Pancreas (tissue), 10 donors: ENCODE results near the gene NDUFB2. TPM values are rescaled to one million over a fixed set of nuclear protein-coding genes. Genes with fewer than 3 reads are reported as not detected.

Source experiments
- ATAC-seq, 4 donors: fragments of 200-7000 bp; cut with Tn5 transposase; one replicate each; pipeline versions ENCODE4 v1.8.0 to v1.9.1; 2020; ENCODE audit warnings: mild to moderate bottlenecking in 4 of 4, moderate library complexity in 4 of 4
- DNase-seq, 6 donors: peaks; one replicate each; pipeline ENCODE4 v3.0.0-alpha.2; 2020
- FAIRE-seq: peaks from 2 replicates; lab custom pipeline; 2012; peaks lifted over from hg19 to GRCh38; lab: Jason Lieb, UNC
- H3K27ac ChIP-seq, 4 donors: fragments of 200-600 bp; sonication (generic); 1 replicate in 3 of 4; 2 replicates in 1 of 4; pipeline versions ENCODE4 v1.5.0 to v1.8.0; 2020
- H3K27me3 ChIP-seq, 4 donors: fragments of 200-600 bp; one replicate each; pipeline ENCODE4 v1.8.0; 2021
- H3K36me3 ChIP-seq, 3 donors: fragments of 200-600 bp; sonication (generic) in 1 of 3; one replicate each; pipeline versions ENCODE4 v1.5.0 to v1.8.0; 2020 to 2021
- H3K4me1 ChIP-seq, 3 donors: fragments of 200-600 bp; one replicate each; pipeline ENCODE4 v1.8.0; 2021
- H3K4me3 ChIP-seq, 4 donors: fragments of 200-600 bp; sonication (generic) in 2 of 4; one replicate each; pipeline versions ENCODE4 v1.5.0 to v1.8.0; 2020 to 2021
- H3K9me3 ChIP-seq, 4 donors: fragments of 200-600 bp; one replicate each; pipeline ENCODE4 v1.8.0; 2021
- CTCF ChIP-seq, 4 donors: fragments of 200-600 bp; sonication (generic) in 3 of 4; IDR thresholded peaks; one replicate each; pipeline versions ENCODE4 v1.5.0 to v1.8.0; 2021; ENCODE audit warnings: antibody characterized with exemption in 4 of 4
- WGBS, 2 donors: extraction: QIAGEN DNeasy Blood & Tissue Kit; methylation state at CpG; one replicate each; pipeline ENCODE4 v1.1.7; 2013; 5-methylcytosine and 5-hydroxymethylcytosine counted together
- intact Hi-C, 3 donors: fragments of 100-400 bp; cut with DNase I; formaldehyde crosslinking; loops; one replicate each; pipeline versions ENCODE4 v1.11.1 to v1.14.2; 2022
- polyA plus RNA-seq, 2 donors: library from polyadenylated mRNA; stranded (reverse); fragments of 200-250 nt; gene quantifications; one replicate each; pipeline ENCODE4 v1.2.3, GENCODE V29; 2013
- total RNA-seq, 6 donors: library from RNA; stranded (reverse); fragmentation: NEBNext Ultra II Directional in 4 of 6; extraction: Animal tissue kit (Norgen Biotek cat#: 25700) in 4 of 6; gene quantifications; one replicate each; pipeline versions ENCODE4 v1.2.1 to v1.2.4, GENCODE V29; 2021 to 2023
- donor health status: healthy with polysubstance abuse.
- donor health status: DM: no; HTN: no; CAD: no; lungs with moderate emphysema.
- donor health status: DM: no; HTN: no; CAD: no.
- donor health status: control.
- donor health status: control.
- donor health status: Bipolar disorder and iron deficiency.
- donor health status: DM: yes; HTN: yes; CAD: no.
- donor health status: DM: no; HTN: no; CAD: no.
- donor health status: DM: no; HTN: no; CAD: no.
- donor health status: DM: yes; HTN: yes; CAD: no.

NDUFB2 gene
- total and polyA plus RNA-seq, 8 donors, result 47.6 to 198 (median 76.6) TPM

- Histone ChIP-seq H3K27ac (no peak overlapping the region), H3K36me3 (peaks cover 0 to 8% (median 0%) of the 10 kb centered on the region in 3 donors), H3K4me1 (no peaks in the 10 kb centered on the region), H3K9me3 (no peaks in the 10 kb centered on the region), H3K27me3 (no peaks in the 10 kb centered on the region), H3K4me3 (no peak overlapping the region)
- DNase-seq, result no peak
- 88 to 94% methylated on average over 1 of the region's 1 CpG for WGBS, 2 donors
- intact Hi-C loops, result no loop called here
- TF ChIP-seq CTCF (IDR thresholded peaks at IDR 0.05), result no peak
- FAIRE-seq, result no peak
- no peak for ATAC-seq
Observed at GRCh38 chr7:140724706-140725105, 28.2 kb downstream of the NDUFB2 start.

- DNase-seq, result no peak
- no peak for FAIRE-seq
- Histone ChIP-seq H3K27me3 (no peaks in the 10 kb centered on the region), H3K4me1 (no peaks in the 10 kb centered on the region), H3K27ac (no peak overlapping the region), H3K36me3 (peaks cover 0 to 8% (median 0%) of the 10 kb centered on the region in 3 donors), H3K4me3 (no peak overlapping the region), H3K9me3 (no peaks in the 10 kb centered on the region)
- TF ChIP-seq CTCF (IDR thresholded peaks at IDR 0.05), result no peak
- intact Hi-C loops, result no loop called here
- ATAC-seq, result no peak
- 61 to 82% methylated on average over 2 of the region's 2 CpGs for WGBS, 2 donors
Observed at GRCh38 chr7:140726281-140726680, 29.8 kb downstream of the NDUFB2 start.

- WGBS, 2 donors, result 86 to 95% methylated on average over 2 of the region's 2 CpGs
- ATAC-seq, result no peak
- no peaks in the 10 kb centered on the region for H3K9me3 ChIP-seq
- no peaks in the 10 kb centered on the region for H3K4me1 ChIP-seq
- no peak overlapping the region for H3K4me3 ChIP-seq
- no peak for FAIRE-seq
- no peaks in the 10 kb centered on the region for H3K36me3 ChIP-seq
- no peak for DNase-seq
- no peaks in the 10 kb centered on the region for H3K27me3 ChIP-seq
- intact Hi-C loops, result no loop called here
- no peak for TF ChIP-seq CTCF (IDR thresholded peaks at IDR 0.05)
- H3K27ac ChIP-seq, result no peak overlapping the region
Observed at GRCh38 chr7:140732416-140732815, 35.9 kb downstream of the NDUFB2 start.

- Histone ChIP-seq H3K27ac (no peak overlapping the region), H3K27me3 (no peaks in the 10 kb centered on the region), H3K36me3 (peaks cover 0 to 5% (median 0%) of the 10 kb centered on the region in 3 donors), H3K4me3 (no peak overlapping the region), H3K4me1 (no peaks in the 10 kb centered on the region), H3K9me3 (no peaks in the 10 kb centered on the region)
- no peak for FAIRE-seq
- 66 to 70% methylated on average over 2 of the region's 2 CpGs for WGBS, 2 donors
- intact Hi-C loops, result no loop called here
- DNase-seq, result no peak
- no peak for TF ChIP-seq CTCF (IDR thresholded peaks at IDR 0.05)
- no peak for ATAC-seq
Observed at GRCh38 chr7:140734096-140734495, 37.6 kb downstream of the NDUFB2 start.

GRCh38 chr7:140734729-140735128 lies 38.2 kb downstream of the NDUFB2 start:
- FAIRE-seq (peak; percentile 37), ATAC-seq (no peak), DNase-seq (no peak)
- no peak overlapping the region for H3K4me3 ChIP-seq
- H3K4me1 ChIP-seq, result no peaks in the 10 kb centered on the region
- WGBS, 2 donors, result 96 to 100% methylated on average over 2 of the region's 2 CpGs
- H3K36me3 ChIP-seq, result peaks cover 0 to 11% (median 0%) of the 10 kb centered on the region in 3 donors
- TF ChIP-seq CTCF (IDR thresholded peaks at IDR 0.05), result no peak
- intact Hi-C loops, result no loop called here
- no peaks in the 10 kb centered on the region for H3K9me3 ChIP-seq
- no peaks in the 10 kb centered on the region for H3K27me3 ChIP-seq
- H3K27ac ChIP-seq, result no peak overlapping the region
